ENCODE results near the gene BABAM1.

Gene BABAM1

GRCh38 chr19:17266975-17267788, at the start of gene BABAM1:
Gene BABAM1 (plus strand): TSS chr19:17267443. CDS start chr19:17268807, 1,364 bp downstream.
- peak; percentile 99 for DNase-seq

GRCh38 chr19:17219286-17219685, 48.0 kb upstream of the BABAM1 start:
- no peak for DNase-seq

- DNase-seq: no peak
Observed at GRCh38 chr19:17220207-17220758, 47.0 kb upstream of the BABAM1 start.

- DNase-seq: no peak
Observed at GRCh38 chr19:17225053-17225452, 42.2 kb upstream of the BABAM1 start.

GRCh38 chr19:17226002-17226933, 41.0 kb upstream of the BABAM1 start, which contains the start of gene OCEL1:
Gene OCEL1 (plus strand): TSS chr19:17226226. CDS start chr19:17226248, 22 bp downstream.
- peak; percentile 97 for DNase-seq

- DNase-seq: no peak
Observed at GRCh38 chr19:17227798-17228367, 39.4 kb upstream of the BABAM1 start.

- no peak for DNase-seq
Observed at GRCh38 chr19:17229890-17230289, 37.4 kb upstream of the BABAM1 start.

GRCh38 chr19:17232258-17232657, 35.0 kb upstream of the BABAM1 start:
- no peak for DNase-seq

- DNase-seq: no peak
Observed at GRCh38 chr19:17234911-17235299, 32.3 kb upstream of the BABAM1 start.

GRCh38 chr19:17235300-17235970, 31.8 kb upstream of the BABAM1 start:
- DNase-seq: peak; percentile 43

GRCh38 chr19:17235971-17236777, 31.1 kb upstream of the BABAM1 start:
- no peak for DNase-seq

GRCh38 chr19:17236811-17237543, 30.3 kb upstream of the BABAM1 start:
- no peak for DNase-seq

GRCh38 chr19:17237747-17238706, 29.2 kb upstream of the BABAM1 start:
- no peak for DNase-seq

- no peak for DNase-seq
Observed at GRCh38 chr19:17240062-17240752, 27.0 kb upstream of the BABAM1 start.

GRCh38 chr19:17240826-17241399, 26.3 kb upstream of the BABAM1 start:
- DNase-seq: no peak

GRCh38 chr19:17242431-17243208, 24.6 kb upstream of the BABAM1 start:
- DNase-seq: no peak

- DNase-seq: no peak
Observed at GRCh38 chr19:17243211-17243829, 23.9 kb upstream of the BABAM1 start.

All from amniotic stem cell (primary cell).